GM19025 (cell line): ENCODE data around the gene C2CD4C.
"Not testable (repeated sequence)": the region's sequence is repeated elsewhere in the genome, so short reads cannot be mapped to it uniquely, and the experiment has no call there.

Experiments
- ATAC-seq: cut with Tn5 transposase; IDR thresholded peaks from one replicate; pipeline ENCODE4 v1.9.1; 2021; ENCODE audit warnings: mild to moderate bottlenecking, low read depth, moderate library complexity; ENCODE audit not compliant: unreplicated experiment

C2CD4C gene

DNA sequence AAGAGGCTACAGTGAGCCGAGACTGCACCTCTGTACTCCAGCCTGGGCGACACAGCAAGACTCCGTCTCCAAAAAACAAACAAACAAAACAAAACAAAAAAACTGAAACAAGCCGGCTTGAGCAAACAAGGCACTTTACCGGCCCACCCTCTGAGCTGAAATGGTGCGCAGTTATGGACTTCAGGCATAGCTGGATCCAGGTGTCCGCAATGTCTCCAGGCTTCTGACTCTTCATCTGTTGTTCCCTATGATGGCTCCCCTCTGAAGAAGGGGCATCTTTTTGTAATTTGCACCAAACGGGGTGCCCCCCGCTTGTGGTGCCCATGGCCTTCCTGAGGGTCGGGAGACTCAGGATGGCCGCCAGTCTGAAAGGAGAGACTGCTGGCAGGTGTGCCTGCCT lies 6.2 kb downstream of the C2CD4C start:
- no peak for ATAC-seq

DNA sequence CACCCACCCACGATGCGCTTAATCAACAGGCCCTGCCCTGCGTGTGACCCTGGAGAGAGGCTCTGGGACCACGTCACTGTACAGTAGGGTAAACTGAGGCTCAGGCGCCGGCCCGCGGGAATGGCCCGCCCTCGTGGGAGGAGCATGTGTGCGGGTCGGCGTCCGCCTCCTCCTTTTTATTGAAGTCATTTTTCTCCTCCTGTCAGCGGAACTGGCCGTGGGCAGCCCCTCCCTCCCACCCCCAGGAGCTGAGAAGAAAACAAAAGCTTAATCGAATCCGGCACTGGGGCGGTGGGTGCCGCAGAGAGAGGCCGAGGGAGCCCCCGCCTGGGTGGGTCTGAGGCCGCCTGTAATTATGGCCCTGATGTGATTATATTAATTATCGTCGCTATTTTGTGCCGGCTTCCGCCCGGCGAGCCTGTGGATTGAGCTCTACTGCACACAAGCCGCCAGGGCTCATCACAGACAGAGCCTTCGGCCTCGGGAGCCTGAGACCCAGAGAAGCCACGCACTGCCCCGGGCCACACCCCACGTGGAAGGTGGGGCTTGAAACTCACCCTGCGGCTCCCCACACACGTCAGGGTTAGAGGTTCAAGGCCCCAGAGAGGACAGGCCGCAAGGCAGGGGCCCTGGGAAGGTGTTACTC lies 7.0 kb downstream of the C2CD4C start:
- ATAC-seq: no peak

DNA sequence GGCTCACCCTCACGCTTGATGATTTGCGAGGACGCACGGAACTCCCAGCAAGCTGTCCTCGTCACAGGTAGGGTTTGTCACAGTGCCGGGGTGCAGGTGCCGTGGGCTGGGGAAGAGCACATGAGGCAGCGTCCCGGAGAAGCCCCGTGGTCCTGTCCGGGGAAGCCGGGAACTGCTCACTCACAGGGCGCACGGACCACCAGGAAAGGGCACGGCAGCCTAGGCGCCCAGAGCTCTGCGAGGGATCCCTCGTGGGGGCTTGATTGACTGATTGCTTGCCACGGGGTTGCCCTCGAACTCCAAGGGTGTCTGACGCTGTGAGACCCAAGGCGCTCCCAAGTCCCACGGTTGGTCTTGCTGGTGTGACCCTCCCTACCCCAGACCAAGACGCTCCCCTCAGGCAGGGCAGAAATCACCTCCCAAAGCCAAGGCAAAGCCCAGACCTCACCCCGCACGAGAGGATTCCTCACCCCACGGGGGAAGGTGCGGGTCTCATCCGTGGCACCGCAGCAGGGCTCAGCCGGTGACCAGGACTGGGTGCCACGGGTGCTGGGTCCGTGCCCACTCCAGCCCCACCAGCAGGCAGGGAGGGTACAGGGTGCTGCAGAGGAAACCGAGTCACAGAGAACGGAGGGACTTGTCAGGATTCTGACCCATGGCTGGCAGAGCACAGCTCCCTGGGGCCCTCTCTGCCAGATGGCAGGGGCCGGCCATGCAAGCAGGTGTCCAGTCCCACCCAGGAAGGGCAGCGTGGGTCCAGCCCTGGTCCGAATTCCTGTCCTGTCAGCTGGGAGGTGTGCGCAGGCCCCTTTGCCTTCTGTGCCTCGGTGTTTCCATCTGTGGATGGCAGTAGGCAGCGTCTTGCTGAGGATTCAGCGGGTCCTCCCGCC lies 7.7 kb downstream of the C2CD4C start:
- ATAC-seq: no peak

DNA sequence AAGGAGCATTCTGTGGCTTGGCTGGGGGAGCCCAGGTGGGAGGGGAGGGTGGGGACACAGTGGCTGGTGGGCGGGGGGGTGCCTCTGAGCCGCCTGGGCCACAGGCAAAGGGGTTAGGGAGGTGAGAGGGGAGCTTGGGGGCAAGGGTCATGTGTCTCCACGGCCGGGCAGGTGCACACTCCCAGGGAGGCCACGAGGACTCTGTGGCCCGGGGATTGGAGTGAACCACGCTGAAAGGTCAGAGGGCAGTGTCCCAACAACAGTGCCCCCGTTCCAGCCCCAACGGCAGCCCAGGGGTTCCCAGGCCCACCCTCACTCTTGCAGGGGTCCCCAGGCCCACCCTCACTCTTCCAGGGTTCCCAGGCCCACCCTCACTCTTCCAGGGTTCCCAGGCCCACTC lies 9.6 kb downstream of the C2CD4C start:
- no peak for ATAC-seq

DNA sequence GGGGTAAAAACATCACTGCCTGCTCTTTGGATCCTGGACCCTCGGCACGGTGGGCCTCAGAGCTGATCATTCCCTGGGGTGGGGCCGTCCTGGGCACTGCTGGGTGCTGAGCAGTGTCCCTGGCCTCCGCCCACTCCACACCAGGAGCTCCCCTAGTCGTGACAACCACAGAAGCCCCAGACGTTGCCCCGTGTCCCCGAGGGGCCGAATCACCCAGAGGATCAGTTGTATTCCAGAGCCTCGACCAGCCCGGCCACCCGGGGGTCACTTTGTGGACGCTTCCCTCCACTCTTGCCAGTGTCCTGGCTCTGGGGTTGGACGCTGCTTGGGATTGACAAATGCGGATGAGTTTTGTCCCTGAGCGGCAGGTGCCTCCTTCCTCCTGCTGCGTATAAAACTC lies 10.2 kb downstream of the C2CD4C start:
- ATAC-seq: no peak

DNA sequence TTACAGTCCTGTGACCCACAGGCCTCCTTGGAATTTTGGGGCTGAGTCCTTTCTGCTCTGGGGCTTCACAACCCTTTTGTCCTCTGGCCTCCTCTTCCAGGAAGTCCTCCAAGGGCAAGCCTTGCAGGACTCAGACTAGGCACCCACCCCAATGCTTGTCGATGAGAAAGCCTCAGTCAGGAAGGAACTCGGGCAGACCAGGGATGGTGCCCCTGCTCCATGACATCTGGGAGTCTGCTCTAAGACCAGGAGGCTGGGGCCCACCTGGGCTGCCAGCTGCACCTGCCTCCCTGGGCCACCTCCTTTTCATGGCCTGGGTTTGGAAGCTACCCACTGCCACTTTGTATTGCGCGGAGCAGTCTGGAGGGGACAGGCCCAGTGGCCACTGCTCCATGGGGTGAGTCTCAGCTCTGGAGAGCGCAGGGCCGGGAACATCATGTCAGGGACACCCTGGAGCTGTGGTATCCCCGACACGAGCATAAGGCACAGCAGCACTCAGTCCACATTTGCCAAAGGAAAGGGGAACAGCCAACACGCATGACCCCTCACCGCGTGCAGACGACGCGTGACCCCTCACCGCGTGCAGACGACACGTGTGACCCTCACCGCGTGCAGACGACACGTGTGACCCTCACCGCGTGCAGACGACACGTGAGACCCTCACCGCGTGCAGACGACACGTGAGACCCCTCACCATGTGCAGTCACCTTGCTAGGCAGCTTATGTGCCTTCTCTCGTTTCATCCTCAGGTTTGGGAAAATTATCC lies 10.8 kb downstream of the C2CD4C start:
- ATAC-seq: no peak

DNA sequence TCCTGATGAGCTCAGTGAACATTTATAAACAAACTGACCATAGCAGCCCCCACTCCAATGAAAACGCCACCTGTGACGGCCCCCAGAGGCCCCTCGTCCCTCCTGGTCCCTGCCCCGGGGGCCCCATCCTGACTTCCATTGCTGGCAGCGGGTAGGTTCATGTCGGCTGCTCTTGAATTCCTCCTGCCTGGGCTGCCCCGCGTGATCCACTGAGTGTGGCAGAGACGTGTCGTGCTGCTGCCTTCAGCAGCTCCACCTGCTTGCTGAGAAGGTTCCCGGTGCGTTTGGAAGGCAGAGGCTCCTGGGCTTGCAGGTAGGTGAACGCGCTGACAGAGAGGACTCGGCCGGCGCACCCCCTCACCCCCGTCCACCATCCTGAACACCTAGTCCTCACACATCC lies 11.6 kb downstream of the C2CD4C start:
- ATAC-seq: no peak

DNA sequence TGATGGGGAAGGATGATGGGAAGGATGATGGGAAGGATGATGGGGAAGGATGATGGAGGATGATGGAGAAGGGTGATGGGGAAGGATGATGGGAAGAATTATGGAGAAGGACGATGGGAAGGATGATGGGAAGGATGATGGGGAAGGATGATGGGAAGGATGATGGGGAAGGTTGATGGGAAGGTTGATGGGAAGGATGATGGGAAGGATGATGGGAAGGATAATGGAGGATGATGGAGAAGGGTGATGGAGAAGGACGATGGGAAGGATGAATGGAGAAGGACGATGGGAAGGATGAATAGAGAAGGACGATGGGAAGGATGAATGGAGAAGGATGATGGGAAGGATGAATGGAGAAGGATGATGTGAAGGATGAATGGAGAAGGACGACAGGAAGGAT lies 13.5 kb downstream of the C2CD4C start:
- no peak for ATAC-seq

DNA sequence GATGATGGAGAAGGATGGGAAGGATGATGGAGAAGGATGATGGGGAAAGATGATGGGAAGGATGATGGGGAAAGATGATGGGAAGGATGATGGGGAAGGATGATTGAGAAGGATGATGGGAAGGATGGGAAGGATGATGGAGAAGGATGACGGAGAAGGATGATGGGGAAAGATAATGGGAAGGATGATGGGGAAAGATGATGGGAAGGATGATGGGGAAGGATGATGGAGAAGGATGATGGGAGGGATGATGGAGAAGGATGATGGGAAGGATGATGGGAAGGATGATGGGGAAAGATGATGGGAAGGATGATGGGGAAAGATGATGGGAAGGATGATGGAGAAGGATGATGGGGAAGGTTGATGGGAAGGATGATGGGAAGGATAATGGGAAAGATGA lies 14.1 kb downstream of the C2CD4C start:
- ATAC-seq: not testable (repeated sequence)

DNA sequence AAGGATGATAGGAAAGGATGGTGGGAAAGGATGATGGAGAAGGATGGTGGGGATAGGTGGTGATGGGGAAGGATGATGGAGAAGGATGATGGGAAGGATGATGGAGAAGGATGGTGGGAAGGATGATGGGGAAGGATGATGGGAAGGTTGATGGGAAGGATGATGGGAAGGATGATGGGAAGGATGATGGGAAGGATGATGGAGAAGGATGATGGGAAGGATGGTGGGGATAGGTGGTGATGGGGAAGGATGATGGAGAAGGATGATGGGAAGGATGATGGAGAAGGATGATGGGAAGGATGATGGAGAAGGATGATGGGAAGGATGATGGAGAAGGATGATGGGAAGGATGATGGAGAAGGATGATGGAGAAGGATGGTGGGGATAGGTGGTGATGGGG lies 15.4 kb downstream of the C2CD4C start:
- not testable (repeated sequence) for ATAC-seq

DNA sequence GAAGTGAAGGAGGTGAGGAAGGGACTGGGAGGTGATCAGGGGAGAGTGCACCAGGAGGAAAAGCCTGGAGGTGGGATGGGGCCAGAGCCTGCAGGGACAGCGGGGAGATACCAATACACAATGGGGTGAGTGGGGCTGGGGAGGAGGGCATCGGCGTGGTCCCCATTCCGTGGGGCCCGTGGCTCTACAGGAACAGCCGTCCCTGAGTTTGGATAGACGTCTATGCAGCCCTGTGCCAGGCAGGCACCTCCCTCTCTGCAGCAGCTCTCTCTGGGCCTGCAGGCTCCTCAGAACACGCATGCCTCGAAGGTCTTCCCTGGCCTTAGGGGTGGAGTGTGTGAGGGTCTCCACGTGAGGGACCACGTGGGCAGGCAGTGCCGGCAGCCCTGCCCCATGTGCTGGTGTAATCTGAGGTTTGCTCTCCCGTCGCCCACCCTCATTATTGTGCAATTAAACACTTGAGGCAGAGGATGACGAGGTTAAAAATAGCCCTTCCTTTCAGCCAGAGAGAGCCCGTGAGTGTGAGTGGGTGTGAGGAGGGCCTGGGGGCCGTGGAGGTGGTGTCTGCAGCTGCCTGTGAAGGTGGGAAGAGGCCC lies 16.5 kb downstream of the C2CD4C start:
- no peak for ATAC-seq

DNA sequence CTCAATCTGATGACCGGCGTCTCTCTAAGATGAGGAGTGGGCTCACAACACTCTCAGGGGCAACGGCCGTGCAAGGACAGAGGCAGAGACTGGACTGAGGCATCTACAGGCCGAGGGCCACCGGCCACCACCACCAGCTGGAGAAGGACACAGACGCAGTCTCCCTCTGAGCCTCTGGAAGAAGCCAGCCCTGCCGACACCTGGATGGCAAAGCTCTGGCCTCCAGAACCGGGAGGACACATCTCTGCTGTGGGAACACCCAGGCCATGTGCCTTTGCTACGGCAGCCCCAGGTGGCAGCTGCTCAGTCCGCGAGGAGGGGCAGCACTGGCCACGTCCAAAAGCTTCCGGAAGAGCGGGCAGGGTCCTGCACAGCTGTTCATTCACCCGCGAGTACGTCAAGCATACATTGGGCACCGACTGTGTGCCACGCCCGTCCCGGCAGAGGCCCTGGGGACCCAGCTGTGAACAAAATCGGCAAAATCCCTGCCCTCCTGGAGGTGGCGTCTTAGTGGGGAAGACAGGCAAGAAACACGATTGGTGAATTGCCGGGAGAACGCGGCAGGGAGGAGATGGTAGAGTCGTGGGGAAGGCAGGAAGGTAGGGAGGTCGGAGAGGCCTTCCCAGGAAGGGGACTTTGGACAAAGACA lies 17.1 kb downstream of the C2CD4C start:
- no peak for ATAC-seq

DNA sequence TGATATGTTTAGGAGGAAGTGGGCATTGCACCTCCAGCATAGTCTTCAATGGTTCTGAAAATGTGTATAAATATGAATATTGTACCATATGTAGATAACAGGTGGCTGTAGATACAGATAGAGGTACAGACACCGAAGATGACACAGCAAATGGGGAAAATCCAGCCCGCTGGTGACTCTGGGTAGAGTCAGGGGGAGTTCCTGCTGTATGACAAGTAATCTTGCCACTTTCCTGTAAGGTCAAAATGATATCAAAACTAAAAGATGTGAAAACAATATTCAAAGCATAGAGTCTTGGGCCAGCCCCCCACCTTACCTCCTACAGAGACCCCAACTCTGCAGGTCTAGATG lies 17.8 kb downstream of the C2CD4C start:
- no peak for ATAC-seq

DNA sequence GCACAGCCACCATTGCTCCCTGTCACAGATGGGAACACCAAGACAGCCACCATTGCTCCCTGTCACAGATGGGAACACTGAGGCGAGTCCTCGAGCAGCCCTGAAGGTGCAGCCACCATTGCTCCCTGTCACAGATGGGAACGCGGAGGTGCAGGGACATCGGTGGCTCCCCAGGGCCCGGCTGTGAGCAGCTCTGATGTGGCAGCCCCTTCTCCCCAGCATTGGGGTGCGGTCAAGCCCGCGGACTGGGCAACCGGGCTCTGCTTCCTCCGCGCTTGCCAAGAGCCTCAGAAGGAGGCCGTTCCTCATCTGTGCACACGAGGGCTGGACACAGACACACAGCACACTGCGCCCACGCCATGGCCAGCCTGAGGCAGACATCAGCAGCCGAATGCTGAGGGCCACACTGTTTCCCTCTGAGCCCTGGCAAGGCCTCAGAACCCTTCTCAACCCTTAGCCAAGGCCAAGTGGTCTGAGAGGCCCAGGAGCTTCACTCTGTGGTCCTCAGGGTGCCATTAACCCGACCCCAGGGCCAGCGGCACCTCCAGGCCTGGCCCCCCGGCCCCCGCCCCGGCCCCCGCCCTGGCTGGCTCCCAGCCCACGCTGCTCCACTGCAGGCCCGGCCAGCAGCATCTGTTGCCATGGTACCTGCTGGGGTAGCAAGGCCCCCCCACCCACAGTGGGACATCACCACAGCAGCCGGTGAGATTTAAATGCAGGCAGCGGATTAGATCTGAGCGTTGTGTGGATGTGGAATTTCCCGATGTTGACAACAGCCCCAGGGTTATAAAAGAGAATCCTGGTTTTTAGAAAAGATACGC lies 18.4 kb downstream of the C2CD4C start:
- no peak for ATAC-seq

DNA sequence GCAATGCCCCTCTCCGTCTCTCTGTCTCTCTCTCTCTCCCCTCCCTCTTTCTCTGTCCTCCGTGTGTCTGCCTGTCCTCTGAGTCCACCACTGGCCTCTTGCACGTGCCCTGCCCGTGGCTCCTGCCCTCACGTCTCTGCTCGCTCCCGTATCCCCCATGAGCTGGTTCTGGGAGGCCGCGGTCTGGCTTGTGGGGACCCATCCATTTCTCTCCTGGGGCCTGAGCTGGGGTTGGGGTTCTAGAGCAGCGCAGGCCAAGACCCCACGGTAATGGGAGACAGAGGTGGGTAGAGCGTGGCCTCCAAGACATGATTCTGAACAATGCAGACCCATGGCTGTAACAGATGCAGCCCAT lies 19.0 kb downstream of the C2CD4C start:
- no peak for ATAC-seq

DNA sequence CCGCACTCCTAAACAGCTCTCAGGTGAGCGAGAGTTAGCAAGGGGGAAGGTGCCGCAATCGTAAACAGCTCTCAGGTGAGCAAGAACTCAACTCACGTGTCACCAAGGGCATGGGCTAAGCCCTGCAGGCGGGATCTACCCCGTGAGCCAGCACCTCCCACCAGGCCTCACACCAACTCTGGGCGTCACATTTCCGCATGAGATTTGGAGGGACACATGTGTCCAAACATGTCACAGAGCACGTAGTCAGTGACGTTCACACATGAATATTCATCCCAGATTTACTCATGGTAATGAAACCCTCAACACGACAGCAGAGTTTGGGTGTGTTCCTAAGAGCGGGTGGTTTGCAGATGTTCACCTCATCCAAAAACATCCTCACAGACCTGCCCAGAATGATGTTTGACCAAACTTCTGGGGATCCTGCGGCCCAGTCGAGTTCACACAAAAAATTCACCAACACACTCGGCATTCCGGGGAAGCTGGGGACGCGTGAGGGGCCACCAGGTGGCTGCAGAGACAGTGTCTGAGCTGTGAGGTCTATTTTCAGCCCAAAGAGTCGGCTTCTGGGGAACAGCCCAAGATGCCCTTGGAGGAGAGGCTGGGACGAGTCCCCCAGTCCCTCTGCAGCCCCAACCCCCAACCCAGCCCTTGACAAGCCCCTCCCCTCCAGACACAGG lies 19.6 kb downstream of the C2CD4C start:
- no peak for ATAC-seq

DNA sequence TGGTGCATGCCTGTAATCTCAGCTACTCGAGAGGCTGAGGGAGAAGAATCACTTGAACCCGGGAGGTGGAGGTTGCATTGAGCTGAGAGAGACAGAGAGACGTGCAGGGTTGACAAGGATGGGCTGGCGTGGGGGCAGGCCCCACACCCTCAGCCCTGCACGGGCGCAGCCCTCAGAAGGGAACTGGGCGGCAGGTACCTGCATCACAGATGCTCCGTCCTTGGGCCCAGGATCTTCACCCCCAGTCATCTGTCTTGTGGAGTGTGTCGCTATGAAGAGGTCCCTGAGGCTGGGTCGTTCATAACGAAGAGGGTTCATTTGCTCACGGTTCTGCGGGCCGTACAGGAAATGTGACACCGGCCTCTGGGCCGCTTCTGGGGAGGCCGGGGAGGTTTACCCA lies 20.3 kb downstream of the C2CD4C start:
- ATAC-seq: no peak

DNA sequence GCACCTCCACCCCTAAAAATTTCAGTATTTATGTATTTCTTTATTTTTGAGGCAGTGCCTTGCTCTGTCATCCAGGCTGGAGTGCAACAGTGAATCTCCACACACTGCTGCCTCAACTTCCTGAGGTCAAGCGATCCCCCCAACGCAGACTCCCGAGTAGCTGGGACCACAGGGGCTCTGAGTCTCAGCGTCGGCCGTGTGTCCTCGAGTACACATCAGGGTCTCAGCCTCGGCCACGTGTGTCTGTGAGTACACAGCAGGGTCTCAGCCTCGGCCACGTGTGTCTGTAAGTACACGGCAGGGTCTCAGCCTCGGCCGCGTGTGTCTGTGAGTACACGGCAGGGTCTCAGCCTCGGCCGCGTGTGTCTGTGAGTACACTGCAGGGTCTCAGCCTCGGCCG lies 21.2 kb downstream of the C2CD4C start:
- no peak for ATAC-seq

DNA sequence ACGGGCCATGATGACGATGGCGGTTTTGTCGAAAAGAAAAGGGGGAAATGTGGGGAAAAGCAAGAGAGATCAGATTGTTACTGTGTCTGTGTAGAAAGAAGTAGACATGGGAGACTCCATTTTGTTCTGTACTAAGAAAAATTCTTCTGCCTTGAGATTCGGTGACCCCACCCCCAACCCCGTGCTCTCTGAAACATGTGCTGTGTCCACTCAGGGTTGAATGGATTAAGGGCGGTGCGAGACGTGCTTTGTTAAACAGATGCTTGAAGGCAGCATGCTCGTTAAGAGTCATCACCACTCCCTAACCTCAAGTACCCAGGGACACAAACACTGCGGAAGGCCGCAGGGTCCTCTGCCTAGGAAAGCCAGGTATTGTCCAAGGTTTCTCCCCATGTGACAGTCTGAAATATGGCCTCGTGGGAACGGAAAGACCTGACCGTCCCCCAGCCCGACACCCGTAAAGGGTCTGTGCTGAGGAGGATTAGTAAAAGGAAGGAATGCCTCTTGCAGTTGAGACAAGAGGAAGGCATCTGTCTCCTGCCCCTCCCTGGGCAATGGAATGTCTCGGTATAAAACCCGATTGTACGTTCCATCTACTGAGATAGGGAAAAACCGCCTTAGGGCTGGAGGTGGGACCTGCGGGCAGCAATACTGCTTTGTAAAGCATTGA lies 22.2 kb downstream of the C2CD4C start:
- not testable (repeated sequence) for ATAC-seq
